GM19324 (cell line): ENCODE data around the gene CEND1.

ENCODE experiments used
- ATAC-seq: cut with Tn5 transposase; IDR thresholded peaks from one replicate; pipeline ENCODE4 v1.9.1; 2021; ENCODE audit warnings: mild to moderate bottlenecking, moderate library complexity; ENCODE audit not compliant: unreplicated experiment, low FRiP score

The CEND1 gene

GRCh38 chr11:782264-783174 is 7.4 kb downstream of the CEND1 start:
- ATAC-seq = no peak

- no peak for ATAC-seq
These were observed 9.8 kb downstream of the CEND1 start for GRCh38 chr11:779955-780532.

DNA sequence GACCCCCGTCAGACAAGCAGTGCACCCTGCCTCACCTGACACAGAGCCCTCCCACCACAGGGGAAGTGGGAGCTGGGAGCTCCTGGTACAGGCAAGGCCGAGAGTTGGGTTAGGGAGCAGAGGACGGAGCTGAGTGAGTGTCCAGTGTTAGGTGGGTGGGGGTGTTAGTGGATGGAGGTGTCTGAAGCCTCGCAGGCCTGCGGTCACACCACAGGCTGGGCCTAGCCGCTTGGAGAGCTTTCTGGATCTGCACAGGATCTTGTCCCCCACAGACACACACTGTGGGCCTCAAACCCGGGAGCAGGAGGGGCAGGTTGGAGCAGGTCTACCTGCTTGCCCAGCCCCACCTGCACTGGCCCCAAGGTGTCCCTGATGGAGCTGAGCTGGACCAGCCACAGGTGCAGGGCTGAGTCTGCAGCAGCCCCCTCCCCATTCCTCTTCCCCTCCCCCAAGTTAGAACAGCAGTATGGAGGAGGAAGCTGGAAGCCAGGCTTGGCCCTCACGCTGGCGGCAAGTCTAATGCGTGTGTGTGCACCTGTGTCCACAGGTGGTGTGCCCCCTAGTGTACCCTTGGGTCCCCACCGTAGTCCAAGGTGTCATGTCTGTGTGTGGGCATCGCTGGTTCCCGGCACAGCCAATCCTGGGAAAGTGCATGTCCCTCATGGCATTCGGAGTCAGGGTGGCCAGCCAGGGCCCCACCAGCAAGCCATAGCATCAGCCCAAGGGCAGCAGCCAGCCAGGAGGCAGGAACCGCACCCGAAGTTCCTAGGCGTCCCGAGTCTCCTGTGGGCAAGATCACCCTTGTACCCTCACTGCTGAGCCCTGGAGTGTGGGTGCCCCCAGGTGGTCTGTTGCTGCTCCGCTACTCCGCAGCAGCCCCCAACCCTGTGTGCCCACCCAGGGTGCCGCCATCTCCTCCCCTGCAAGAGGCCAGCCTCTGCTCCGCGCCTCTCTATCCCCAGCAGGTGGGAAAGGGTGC is 10.6 kb downstream of the CEND1 start:
- ATAC-seq = no peak

DNA sequence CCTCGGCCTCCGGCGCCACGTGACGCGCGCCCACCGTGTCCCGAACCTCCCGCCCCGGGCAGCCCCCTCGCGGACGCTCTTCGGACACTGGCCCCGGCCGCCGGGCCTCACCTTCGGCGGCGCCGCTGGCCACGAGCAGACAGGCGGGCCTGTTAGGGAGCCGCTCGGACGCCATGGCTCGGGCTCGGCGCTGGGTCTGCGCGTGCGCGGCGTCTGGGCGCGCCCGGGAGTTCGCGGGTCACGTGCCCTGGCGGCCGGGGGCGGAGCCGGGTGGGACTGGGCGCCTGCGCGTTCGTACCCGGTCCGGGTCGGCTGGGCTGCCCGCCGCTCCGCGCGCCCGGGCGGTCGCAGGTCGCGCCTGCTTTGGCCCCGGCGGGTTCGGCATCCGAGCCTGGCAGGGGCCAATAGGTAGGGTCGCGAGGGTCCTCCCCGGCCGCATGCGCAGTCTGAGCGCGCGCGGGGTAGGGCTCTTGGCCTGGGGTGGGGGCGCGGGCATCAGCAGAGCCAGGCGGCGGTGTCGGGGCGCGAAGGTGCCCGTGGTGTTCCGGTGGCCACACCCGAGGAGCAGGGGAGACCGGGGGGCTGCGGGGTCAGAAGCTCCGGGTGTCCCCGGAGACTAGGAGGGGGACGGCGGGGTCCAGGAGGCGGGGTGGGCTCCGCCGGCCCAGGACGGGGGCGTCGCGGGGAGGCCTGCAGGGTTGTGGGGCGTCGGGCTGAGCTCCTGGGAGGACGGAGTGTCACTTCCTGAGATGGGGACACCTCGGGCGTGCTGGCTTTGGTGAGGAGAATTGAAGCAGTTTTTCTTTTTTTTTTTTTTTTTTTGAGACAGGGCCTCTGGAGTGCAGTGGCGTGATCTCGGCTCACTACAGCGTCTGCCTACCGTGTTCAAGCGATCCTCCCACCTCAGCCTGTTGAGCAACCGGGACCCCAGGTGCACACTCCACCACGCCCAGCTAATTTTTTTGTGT is 12.3 kb downstream of the CEND1 start, which contains the start of gene GATD1:
Gene GATD1 (minus strand): TSS at position 200 of the 968 bp plus-strand sequence. CDS start 25 bp downstream, at position 175.
- ATAC-seq = peak; percentile 80

DNA sequence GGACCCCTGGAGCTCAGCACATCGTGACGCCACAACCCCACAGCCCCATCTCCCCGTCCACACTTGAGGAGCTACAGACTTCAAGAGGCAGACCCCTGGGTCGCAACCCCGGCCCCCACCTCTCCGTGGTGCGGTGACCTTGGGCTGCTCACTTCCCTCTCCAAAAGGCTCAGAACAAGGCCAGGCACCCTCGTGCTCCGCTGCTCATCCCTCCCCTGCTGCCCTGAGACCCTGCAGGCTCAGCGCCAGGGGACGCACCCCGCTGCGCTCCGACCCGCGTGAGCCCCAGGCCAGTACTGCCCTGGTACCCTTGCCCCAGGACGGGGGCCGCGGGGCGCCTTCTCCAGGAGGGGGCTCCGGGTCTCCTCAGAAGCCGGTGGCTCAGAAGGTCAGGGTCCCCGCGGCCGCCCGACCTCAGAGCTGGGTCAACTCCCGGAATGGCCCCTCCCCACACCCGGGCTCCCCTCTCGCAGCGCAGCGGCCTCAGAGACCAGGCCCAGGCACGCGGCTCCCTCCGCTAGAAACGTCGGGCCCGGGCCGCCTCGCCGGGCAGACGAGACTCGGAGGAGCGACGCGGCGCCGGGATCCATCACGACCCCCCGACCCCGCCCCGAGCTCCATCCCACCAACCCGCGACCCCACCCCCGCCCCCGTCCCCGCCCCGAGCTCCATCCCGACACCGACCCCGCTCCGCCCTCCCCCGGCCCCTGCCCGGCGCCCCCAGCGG is 13.2 kb downstream of the CEND1 start:
- peak; percentile 46 for ATAC-seq

- ATAC-seq = no peak
These were observed 13.7 kb downstream of the CEND1 start for GRCh38 chr11:776263-776560.

DNA sequence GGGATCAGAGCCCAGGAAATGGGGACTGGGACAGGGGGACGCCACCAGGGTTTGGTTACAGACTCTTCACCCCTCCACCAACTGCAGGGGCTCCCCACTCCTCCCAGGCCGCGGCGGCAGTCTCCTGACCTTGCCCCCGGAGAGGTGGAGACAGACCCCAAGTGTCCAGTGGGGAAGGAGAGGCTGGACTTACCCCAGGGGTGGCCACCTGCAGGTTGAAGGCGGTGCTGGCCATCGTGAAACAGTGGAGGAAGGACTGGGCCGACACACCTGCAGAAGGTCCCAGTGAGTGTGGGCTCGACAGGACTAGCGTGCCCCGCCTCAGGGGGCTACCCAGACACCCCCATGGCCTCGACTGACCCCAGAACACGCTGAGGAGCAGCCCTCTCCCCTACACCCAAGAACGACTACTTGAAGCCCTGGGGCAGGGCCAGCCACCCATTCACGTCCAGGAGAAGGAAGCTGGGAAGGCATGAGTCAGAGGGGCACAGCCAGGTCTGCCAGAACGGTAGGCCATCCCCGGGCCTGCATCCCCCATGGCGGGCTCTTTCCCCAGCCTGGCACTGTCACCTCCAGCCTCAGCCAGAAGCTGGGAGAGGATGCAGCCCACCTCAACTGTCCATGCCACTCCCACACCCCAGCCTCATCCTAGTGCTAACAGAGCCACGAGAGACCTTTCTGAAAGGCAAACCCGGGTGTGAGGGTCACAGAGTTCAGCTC is 14.9 kb downstream of the CEND1 start:
- no peak for ATAC-seq

DNA sequence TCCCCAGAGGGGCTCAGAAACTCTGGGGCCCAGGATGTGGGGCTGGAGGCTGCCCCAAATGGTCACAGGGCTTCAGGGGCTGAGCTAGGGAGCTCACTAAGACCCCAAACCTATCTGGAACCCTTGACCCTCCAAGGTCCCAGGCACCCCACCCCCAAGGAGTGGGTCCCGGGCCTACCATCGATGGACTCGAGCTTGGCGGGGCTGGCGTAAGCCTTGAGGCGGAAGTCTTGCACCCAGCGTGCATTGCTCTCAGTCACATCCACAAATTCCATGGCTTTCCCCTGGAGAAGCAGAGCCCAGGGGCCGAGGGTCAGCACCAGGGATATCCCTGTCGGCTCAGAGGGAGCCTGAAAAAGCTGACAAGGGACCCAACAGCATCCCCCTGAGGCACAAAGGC is 16.1 kb downstream of the CEND1 start:
- ATAC-seq = no peak

GRCh38 chr11:773425-773824 is 16.5 kb downstream of the CEND1 start:
- ATAC-seq = no peak

- no peak for ATAC-seq
These were observed 17.2 kb downstream of the CEND1 start for GRCh38 chr11:772429-773390.

- ATAC-seq = no peak
These were observed 18.2 kb downstream of the CEND1 start for GRCh38 chr11:771617-772204.

DNA sequence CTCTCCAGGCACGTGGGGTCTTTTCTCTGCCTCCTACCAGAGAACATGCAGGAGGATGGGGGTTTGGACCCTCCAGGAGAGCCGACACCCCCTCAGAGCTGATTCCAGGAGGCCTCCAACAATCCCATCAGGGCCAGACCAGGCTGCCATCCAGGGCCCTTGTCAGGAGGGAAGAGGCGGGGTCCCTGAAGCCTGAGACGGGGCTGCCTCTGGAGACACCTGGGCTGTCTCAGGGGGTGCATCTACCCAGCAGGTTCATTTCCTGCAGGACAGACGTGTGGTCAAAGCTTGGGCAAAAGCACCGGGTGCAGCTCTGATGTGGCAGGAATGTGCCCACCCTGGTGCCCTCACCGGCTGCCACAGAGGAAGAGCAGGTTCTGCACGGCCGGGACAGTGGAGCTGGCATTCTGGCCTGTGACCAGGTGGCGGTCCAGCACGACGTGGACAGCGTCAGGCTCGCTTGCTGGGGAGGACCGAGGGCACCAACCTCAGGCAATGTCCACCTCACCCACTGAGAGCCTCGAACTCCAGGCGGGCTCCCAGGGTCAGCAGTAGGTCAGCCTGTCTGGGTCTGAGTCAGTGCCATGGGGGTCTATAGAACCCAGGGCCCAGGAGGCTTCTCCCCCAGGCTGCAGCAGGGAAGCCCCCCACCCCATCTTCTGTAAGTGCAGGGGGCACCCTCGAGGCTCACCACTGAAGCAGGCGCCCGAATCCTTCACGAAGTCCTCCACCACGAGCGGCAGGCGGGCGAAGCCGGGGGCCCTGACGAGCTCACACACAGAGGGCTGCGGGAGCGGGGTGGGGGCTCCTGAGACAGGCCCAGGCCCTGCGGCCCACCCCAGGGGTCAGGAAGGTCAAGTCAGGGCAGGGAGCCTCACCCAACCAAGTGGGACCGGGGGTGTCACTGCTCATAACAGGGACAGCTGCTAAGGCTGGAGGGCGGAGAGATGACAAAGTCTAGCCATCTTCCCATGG is 19.0 kb downstream of the CEND1 start:
- no peak for ATAC-seq

GRCh38 chr11:769887-770641 is 19.8 kb downstream of the CEND1 start:
- ATAC-seq = no peak

- ATAC-seq = no peak
These were observed 22.7 kb downstream of the CEND1 start for GRCh38 chr11:767238-767637.

- ATAC-seq = no peak
These were observed 23.0 kb downstream of the CEND1 start for GRCh38 chr11:766936-767210.
